HTR-8/SVneo (cell line): Measurements from ENCODE around the gene TADA2A.

Source experiments
- DNase-seq: peaks from one replicate; pipeline ENCODE4 v3.0.0; 2011; ENCODE audit warnings: low spot score, mixed read lengths; ENCODE audit not compliant: insufficient read length
- FAIRE-seq: peaks from 2 replicates; lab custom pipeline; 2011; peaks lifted over from hg19 to GRCh38; lab: Jason Lieb, UNC

TADA2A gene

GRCh38 chr17:37517881-37518280 lies 111.2 kb downstream of the TADA2A start:
- no peak for DNase-seq
- FAIRE-seq, result no peak

- FAIRE-seq (no peak), DNase-seq (no peak)
Observed at GRCh38 chr17:37518826-37519225, 112.1 kb downstream of the TADA2A start.

GRCh38 chr17:37519251-37519985 lies 112.7 kb downstream of the TADA2A start:
- no peak for FAIRE-seq
- no peak for DNase-seq

- FAIRE-seq (no peak), DNase-seq (no peak)
Observed at GRCh38 chr17:37520174-37520573, 113.5 kb downstream of the TADA2A start.

GRCh38 chr17:37521821-37522220 lies 115.1 kb downstream of the TADA2A start:
- no peak for DNase-seq
- no peak for FAIRE-seq

GRCh38 chr17:37523715-37524219 lies 117.1 kb downstream of the TADA2A start:
- DNase-seq, result no peak
- no peak for FAIRE-seq

- FAIRE-seq (no peak), DNase-seq (peak; percentile 63)
Observed at GRCh38 chr17:37527249-37527851, 120.7 kb downstream of the TADA2A start.
